Mesenchymal stem cell (in vitro differentiated cells and primary cell): ENCODE data around the gene HOXB6. TPM values are rescaled to one million over a fixed set of nuclear protein-coding genes. Genes with fewer than 3 reads are reported as not detected.

Source experiments
- DNase-seq: peaks from one replicate; pipeline ENCODE4 v3.0.0-alpha.2; 2013
- H2AFZ ChIP-seq: one replicate; pipeline ENCODE4 v1.6.1; 2013; ENCODE audit warnings: low read depth, mild to moderate bottlenecking, control low read depth, inconsistent platforms, low read length, moderate library complexity
- H2AK5ac ChIP-seq: 2 replicates; pipeline ENCODE4 v1.6.1; 2013; ENCODE audit warnings: low read length, moderate library complexity, mild to moderate bottlenecking, inconsistent platforms; ENCODE audit not compliant: severe bottlenecking
- H2BK120ac ChIP-seq: one replicate; pipeline ENCODE4 v1.6.1; 2013; ENCODE audit warnings: low read depth, mild to moderate bottlenecking, inconsistent platforms, low read length, moderate library complexity
- H2BK12ac ChIP-seq, 2 experiments: one replicate each; pipeline ENCODE4 v1.6.1; 2013; ENCODE audit warnings: inconsistent platforms in 2 of 2, low read length in 2 of 2, mild to moderate bottlenecking in 2 of 2, moderate library complexity in 2 of 2, control low read depth in 1 of 2
- H2BK15ac ChIP-seq: one replicate; pipeline ENCODE4 v1.6.1; 2013; ENCODE audit warnings: mild to moderate bottlenecking, low read depth, inconsistent platforms; ENCODE audit not compliant: poor library complexity, severe bottlenecking
- H2BK5ac ChIP-seq: 2 replicates; pipeline ENCODE4 v1.6.1; 2013; ENCODE audit warnings: low read depth, mild to moderate bottlenecking, low read length, control low read depth, inconsistent platforms; ENCODE audit not compliant: poor library complexity, severe bottlenecking
- H3K14ac ChIP-seq, 2 experiments: one replicate each; pipeline ENCODE4 v1.6.1; 2013; ENCODE audit warnings: inconsistent platforms in 2 of 2, low read length in 2 of 2, control low read depth in 1 of 2, mild to moderate bottlenecking in 1 of 2, moderate library complexity in 1 of 2
- H3K18ac ChIP-seq, 2 experiments: one replicate each; pipeline ENCODE4 v1.6.1; 2013; ENCODE audit warnings: inconsistent platforms in 2 of 2, low read length in 2 of 2, control low read depth in 1 of 2, low read depth in 1 of 2, mild to moderate bottlenecking in 1 of 2
- H3K23ac ChIP-seq, 2 experiments: one replicate each; pipeline ENCODE4 v1.6.1; 2013; ENCODE audit warnings: inconsistent platforms in 2 of 2, low read length in 2 of 2, mild to moderate bottlenecking in 2 of 2, moderate library complexity in 2 of 2, control low read depth in 1 of 2
- H3K27ac ChIP-seq: 2 replicates; pipeline ENCODE4 v1.5.1; 2013; ENCODE audit warnings: mild to moderate bottlenecking, moderate library complexity, low read length, control low read depth, inconsistent platforms; ENCODE audit not compliant: poor library complexity, severe bottlenecking
- H3K27me3 ChIP-seq, 2 experiments: 2 replicates each; pipeline versions ENCODE4 v1.6.1 to v1.7.0; 2013; ENCODE audit warnings: low read length in 2 of 2, mild to moderate bottlenecking in 2 of 2, moderate library complexity in 2 of 2, control low read depth in 1 of 2, inconsistent platforms in 1 of 2; ENCODE audit not compliant: control insufficient read depth in 1 of 2, insufficient read depth in 1 of 2
- H3K36me3 ChIP-seq, 2 experiments: 2 replicates each; pipeline versions ENCODE4 v1.6.1 to v1.7.0; 2013; ENCODE audit warnings: low read length in 2 of 2, control low read depth in 1 of 2, inconsistent platforms in 1 of 2, low read depth in 1 of 2, mild to moderate bottlenecking in 1 of 2; ENCODE audit not compliant: insufficient read depth in 2 of 2, control insufficient read depth in 1 of 2
- H3K4ac ChIP-seq, 2 experiments: one replicate each; pipeline ENCODE4 v1.6.1; 2013; ENCODE audit warnings: inconsistent platforms in 2 of 2, low read length in 2 of 2, mild to moderate bottlenecking in 2 of 2, moderate library complexity in 2 of 2, control low read depth in 1 of 2, low read depth in 1 of 2
- H3K4me1 ChIP-seq: 2 replicates; pipeline ENCODE4 v1.6.1; 2013; ENCODE audit warnings: low read depth, low read length, control low read depth; ENCODE audit not compliant: control insufficient read depth, insufficient read depth
- H3K4me2 ChIP-seq: 2 replicates; pipeline ENCODE4 v1.6.1; 2013; ENCODE audit warnings: low read length, mild to moderate bottlenecking, inconsistent platforms; ENCODE audit not compliant: poor library complexity, severe bottlenecking
- H3K4me3 ChIP-seq, 2 experiments: 2 replicates each; pipeline versions ENCODE4 v1.5.1 to v1.7.0; 2013; ENCODE audit warnings: low read length in 2 of 2, mild to moderate bottlenecking in 2 of 2, control low read depth in 1 of 2, low read depth in 1 of 2; ENCODE audit not compliant: insufficient read depth in 1 of 2
- H3K79me1 ChIP-seq: replicated peaks from 2 replicates; pipeline ENCODE4 v1.6.1; 2013; ENCODE audit warnings: mild to moderate bottlenecking, control low read depth, low read length, inconsistent platforms; ENCODE audit not compliant: poor library complexity, severe bottlenecking
- H3K9ac ChIP-seq: 2 replicates; pipeline ENCODE4 v1.7.0; 2013; ENCODE audit warnings: mild to moderate bottlenecking, low read length, moderate library complexity
- H3K9me3 ChIP-seq: 2 replicates; pipeline ENCODE4 v1.7.0; 2013; ENCODE audit warnings: mild to moderate bottlenecking, low read length; ENCODE audit not compliant: control insufficient read depth
- H4K8ac ChIP-seq: one replicate; pipeline ENCODE4 v1.6.1; 2013; ENCODE audit warnings: inconsistent platforms, mild to moderate bottlenecking, low read length, moderate library complexity
- H4K91ac ChIP-seq: one replicate; pipeline ENCODE4 v1.6.1; 2013; ENCODE audit warnings: mild to moderate bottlenecking, low read length, inconsistent platforms
- WGBS: methylation state at CpG from one replicate; pipeline ENCODE4 v1.1.7; 2013; ENCODE audit warnings: mixed read lengths; 5-methylcytosine and 5-hydroxymethylcytosine counted together
- polyA plus RNA-seq, 2 experiments: library from polyadenylated mRNA; stranded (reverse); fragments of 200-250 nt; gene quantifications; one replicate each; pipeline ENCODE4 v1.2.3, GENCODE V29; 2013

Gene HOXB6
- polyA plus RNA-seq (2013, experiment 1 of 2) = 37.1 TPM
- 35.9 TPM for polyA plus RNA-seq (2013, experiment 2 of 2)

- H3K23ac ChIP-seq = peak within 1 kb of the TSS; percentile 54 to 55
- peak within 1 kb of the TSS; percentile 93 to 94 for H3K18ac ChIP-seq
- peaks cover 28% of the 10 kb centered on the region for H3K4me1 ChIP-seq
- H3K27ac ChIP-seq = peak within 1 kb of the TSS; percentile 95
- peak within 1 kb of the TSS; percentile 71 for H4K91ac ChIP-seq
- peaks cover 14% of the 10 kb centered on the region for H3K79me1 ChIP-seq
- H3K4me3 ChIP-seq = peak within 1 kb of the TSS; percentile 63 to 92
- peak within 1 kb of the TSS; percentile 25 to 98 for H2BK12ac ChIP-seq
- peaks cover 5 to 13% of the 10 kb centered on the region in 2 experiments for H3K36me3 ChIP-seq
- H4K8ac ChIP-seq = no peak within 1 kb of the TSS
- peak within 1 kb of the TSS; percentile 69 for H2BK5ac ChIP-seq
- H3K14ac ChIP-seq = peak within 1 kb of the TSS; percentile 76 to 96
- peak within 1 kb of the TSS; percentile 91 for H3K4me2 ChIP-seq
- no peaks in the 10 kb centered on the region for H3K9me3 ChIP-seq
- H2AK5ac ChIP-seq = peak within 1 kb of the TSS; percentile 84
- H2AFZ ChIP-seq = no peak within 1 kb of the TSS
- under 1% methylated on average over 13 of the region's 16 CpGs for WGBS
- peak; percentile 89 for DNase-seq
- H2BK15ac ChIP-seq = peak within 1 kb of the TSS; percentile 80
- peak within 1 kb of the TSS; percentile 61 to 99 for H3K4ac ChIP-seq
- peak within 1 kb of the TSS; percentile 96 for H3K9ac ChIP-seq
- peak within 1 kb of the TSS; percentile 96 for H2BK120ac ChIP-seq
- peaks cover 0 to 7% of the 10 kb centered on the region in 2 experiments for H3K27me3 ChIP-seq
These were observed at the start of gene HOXB6 for GRCh38 chr17:48604770-48605329. HOXB6 (minus strand) TSS chr17:48604986; CDS start chr17:48598150, 6,836 bp downstream.

DNA sequence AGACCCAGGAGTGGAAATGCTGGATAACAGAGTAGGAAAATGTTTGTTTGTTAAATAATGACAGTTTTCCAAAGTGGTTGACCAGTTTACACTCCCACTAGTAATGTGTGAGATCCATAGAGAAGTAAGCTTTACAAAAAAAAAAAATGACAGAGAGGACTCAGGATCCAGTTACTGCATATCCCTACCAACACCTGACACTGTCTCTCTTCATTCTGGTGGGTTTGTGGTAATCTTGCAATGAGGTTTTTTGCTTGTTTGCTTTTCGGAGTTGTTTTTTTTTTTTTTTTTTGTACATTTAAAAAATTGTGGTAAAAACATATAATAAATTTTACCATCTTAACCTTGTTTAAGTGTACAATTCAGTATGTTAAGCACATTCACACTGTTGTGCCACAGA, 45.0 kb upstream of the HOXB6 start:
- Histone ChIP-seq H3K18ac (no peak overlapping the region), H3K27me3 (peaks cover 40 to 59% of the 10 kb centered on the region in 2 experiments), H3K4me2 (no peak overlapping the region), H2AK5ac (no peak overlapping the region), H3K4me3 (no peak overlapping the region), H3K4me1 (peaks cover 14% of the 10 kb centered on the region), H2AFZ (no peak overlapping the region), H2BK5ac (no peak overlapping the region), H3K9ac (no peak overlapping the region), H3K36me3 (no peaks in the 10 kb centered on the region), H4K8ac (no peak overlapping the region), H2BK12ac (no peak overlapping the region), H2BK120ac (no peak overlapping the region), H3K79me1 (no peaks in the 10 kb centered on the region), H3K14ac (no peak overlapping the region), H3K27ac (no peak overlapping the region), H3K23ac (no peak overlapping the region), H3K9me3 (no peaks in the 10 kb centered on the region), H2BK15ac (no peak overlapping the region), H4K91ac (no peak overlapping the region), H3K4ac (no peak overlapping the region)
- DNase-seq = no peak
- no CpG with 5 or more reads among the region's 1 CpG for WGBS

DNA sequence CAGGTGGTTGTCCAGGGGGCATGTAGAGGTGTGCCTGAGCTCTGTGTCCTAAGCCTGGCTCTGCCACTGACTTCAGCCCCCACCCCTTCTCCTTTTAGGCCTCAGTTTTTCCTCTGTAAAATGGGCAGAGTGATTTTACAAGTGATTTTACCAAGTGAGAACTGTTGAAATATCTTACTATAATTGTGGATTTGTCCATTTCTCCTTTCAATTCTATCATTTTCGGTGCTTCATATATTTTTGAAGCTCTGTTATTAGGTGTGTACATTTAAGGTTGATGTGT, 43.1 kb upstream of the HOXB6 start:
- peak overlapping the region in 1 of 2 experiments; percentile 72 for H3K4ac ChIP-seq
- H2BK12ac ChIP-seq = peak overlapping the region; percentile 11 to 76
- H3K14ac ChIP-seq = peak overlapping the region in 1 of 2 experiments; percentile 86
- H3K27me3 ChIP-seq = peaks cover 59 to 76% of the 10 kb centered on the region in 2 experiments
- H3K4me3 ChIP-seq = peak overlapping the region in 1 of 2 experiments; percentile 77
- peak overlapping the region; percentile 77 for H4K91ac ChIP-seq
- H2AK5ac ChIP-seq = no peak overlapping the region
- H3K4me1 ChIP-seq = peaks cover 14% of the 10 kb centered on the region
- no CpG with 5 or more reads among the region's 1 CpG for WGBS
- H3K9ac ChIP-seq = no peak overlapping the region
- H3K79me1 ChIP-seq = no peaks in the 10 kb centered on the region
- no peak for DNase-seq
- H4K8ac ChIP-seq = peak overlapping the region; percentile 14
- H2AFZ ChIP-seq = peak overlapping the region; percentile 64
- H3K9me3 ChIP-seq = no peaks in the 10 kb centered on the region
- peak overlapping the region in 1 of 2 experiments; percentile 87 for H3K18ac ChIP-seq
- H2BK15ac ChIP-seq = no peak overlapping the region
- H3K27ac ChIP-seq = no peak overlapping the region
- no peaks in the 10 kb centered on the region for H3K36me3 ChIP-seq
- no peak overlapping the region for H2BK120ac ChIP-seq
- no peak overlapping the region for H2BK5ac ChIP-seq
- H3K23ac ChIP-seq = peak overlapping the region in 1 of 2 experiments; percentile 81
- H3K4me2 ChIP-seq = no peak overlapping the region

DNA sequence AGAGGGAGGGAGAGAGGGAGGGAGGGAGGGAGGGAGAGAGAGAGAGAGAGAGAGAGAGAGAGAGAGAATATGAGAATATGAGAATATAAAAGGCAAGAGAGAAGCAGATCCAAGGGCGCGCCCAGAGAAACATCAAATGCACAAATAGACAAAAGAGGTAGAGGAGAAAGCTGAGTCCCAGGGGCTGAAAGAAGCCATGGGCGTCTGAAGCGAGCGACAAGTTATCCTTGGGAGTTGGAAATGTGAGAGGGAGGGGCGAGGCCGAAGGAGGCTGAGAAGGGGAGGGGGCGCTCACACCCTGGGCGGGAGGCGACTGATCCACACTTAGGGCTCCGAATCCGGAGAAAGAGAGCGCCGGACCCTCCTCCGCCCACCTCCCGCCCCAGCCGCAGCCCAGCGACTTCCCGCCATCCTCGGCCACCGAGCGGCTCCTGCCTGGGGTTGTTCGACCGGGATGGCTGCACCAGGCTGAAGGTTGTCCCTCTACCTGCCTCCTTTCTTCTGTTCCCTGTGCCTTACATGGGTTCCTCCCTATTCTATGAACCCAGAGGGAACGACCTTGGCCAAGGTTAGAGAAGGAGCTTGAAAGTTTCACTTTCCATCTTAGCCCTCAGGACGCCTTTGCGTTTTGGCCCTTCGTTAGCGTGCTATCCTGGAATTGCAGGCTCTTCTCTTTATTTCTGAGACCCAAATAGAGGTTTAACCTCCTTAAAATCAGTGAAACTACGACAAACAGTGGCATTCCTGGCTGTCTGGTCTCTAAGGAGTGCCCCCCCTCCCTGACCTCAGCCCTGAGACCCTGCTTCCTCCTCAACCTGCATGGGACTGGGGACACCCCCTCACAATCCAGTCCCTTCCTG, 42.5 kb upstream of the HOXB6 start:
- peak overlapping the region; percentile 77 for H4K91ac ChIP-seq
- peak overlapping the region in 1 of 2 experiments; percentile 77 for H3K4me3 ChIP-seq
- peak overlapping the region; percentile 11 to 93 for H2BK12ac ChIP-seq
- peak overlapping the region in 1 of 2 experiments; percentile 81 for H3K23ac ChIP-seq
- no peaks in the 10 kb centered on the region for H3K9me3 ChIP-seq
- WGBS = 1% methylated on average over 28 of the region's 30 CpGs
- no peaks in the 10 kb centered on the region for H3K79me1 ChIP-seq
- peak overlapping the region in 1 of 2 experiments; percentile 86 for H3K14ac ChIP-seq
- H2BK5ac ChIP-seq = no peak overlapping the region
- peak; percentile 81 for DNase-seq
- H3K27ac ChIP-seq = no peak overlapping the region
- H3K4me2 ChIP-seq = peak overlapping the region; percentile 63
- H3K36me3 ChIP-seq = no peaks in the 10 kb centered on the region
- peak overlapping the region; percentile 66 for H4K8ac ChIP-seq
- no peak overlapping the region for H2AK5ac ChIP-seq
- peaks cover 18% of the 10 kb centered on the region for H3K4me1 ChIP-seq
- peak overlapping the region; percentile 66 to 91 for H3K4ac ChIP-seq
- H3K18ac ChIP-seq = peak overlapping the region; percentile 75 to 93
- peak overlapping the region; percentile 96 for H2BK15ac ChIP-seq
- peaks cover 65 to 82% of the 10 kb centered on the region in 2 experiments for H3K27me3 ChIP-seq
- no peak overlapping the region for H3K9ac ChIP-seq
- peak overlapping the region; percentile 89 for H2BK120ac ChIP-seq
- peak overlapping the region; percentile 80 for H2AFZ ChIP-seq
